ENCODE data around the gene CDA. TPM values are rescaled to one million over a fixed set of nuclear protein-coding genes. Genes with fewer than 3 reads are reported as not detected.

CDA gene
- total RNA-seq, 3 donors from 2014 or later (not counting 1 experiment from before 2014, with no cell fraction given): 1.4 to 5.3 TPM; not detected in 1

DNA sequence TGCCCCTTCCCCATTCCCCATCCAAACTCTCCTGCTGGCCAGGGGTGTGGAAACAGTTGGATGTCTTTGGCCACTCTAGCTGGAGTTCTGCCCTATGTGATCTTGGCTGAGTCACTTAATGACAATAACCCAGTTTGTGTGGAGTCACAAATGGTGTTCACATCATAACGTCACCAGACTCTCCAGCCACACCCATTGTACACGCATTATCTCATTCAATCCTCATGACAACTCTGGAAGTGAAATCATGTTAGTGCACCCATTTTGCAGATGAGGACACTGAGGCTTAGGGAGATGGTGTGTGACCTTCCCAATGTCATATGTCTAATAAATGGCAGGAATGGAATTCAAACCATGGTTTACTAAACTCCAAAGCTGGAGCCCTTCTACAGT, 1.2 kb upstream of the CDA start:
- H3K4me1 ChIP-seq (ENCODE audit: control insufficient read depth, insufficient read depth, low read length): peaks cover 15% of the 10 kb centered on the region
- TF ChIP-seq, protein P1, sequence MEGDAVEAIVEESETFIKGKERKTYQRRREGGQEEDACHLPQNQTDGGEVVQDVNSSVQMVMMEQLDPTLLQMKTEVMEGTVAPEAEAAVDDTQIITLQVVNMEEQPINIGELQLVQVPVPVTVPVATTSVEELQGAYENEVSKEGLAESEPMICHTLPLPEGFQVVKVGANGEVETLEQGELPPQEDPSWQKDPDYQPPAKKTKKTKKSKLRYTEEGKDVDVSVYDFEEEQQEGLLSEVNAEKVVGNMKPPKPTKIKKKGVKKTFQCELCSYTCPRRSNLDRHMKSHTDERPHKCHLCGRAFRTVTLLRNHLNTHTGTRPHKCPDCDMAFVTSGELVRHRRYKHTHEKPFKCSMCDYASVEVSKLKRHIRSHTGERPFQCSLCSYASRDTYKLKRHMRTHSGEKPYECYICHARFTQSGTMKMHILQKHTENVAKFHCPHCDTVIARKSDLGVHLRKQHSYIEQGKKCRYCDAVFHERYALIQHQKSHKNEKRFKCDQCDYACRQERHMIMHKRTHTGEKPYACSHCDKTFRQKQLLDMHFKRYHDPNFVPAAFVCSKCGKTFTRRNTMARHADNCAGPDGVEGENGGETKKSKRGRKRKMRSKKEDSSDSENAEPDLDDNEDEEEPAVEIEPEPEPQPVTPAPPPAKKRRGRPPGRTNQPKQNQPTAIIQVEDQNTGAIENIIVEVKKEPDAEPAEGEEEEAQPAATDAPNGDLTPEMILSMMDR (IDR thresholded peaks at IDR 0.05): no peak
- H3K27ac ChIP-seq (ENCODE audit: low read length): no peak overlapping the region
- Mint-ChIP-seq H3K4me1 (peaks cover 12 to 19% of the 10 kb centered on the region in 2 donors), H3K27me3 (ENCODE audit: low read depth in 2 of 2) (peaks cover 32 to 50% of the 10 kb centered on the region in 2 donors), H3K4me3 (no peak overlapping the region), H3K36me3 (no peaks in the 10 kb centered on the region), H3K27ac (no peak overlapping the region), H3K9me3 (no peaks in the 10 kb centered on the region)
- DNase-seq: no peak
- no peaks in the 10 kb centered on the region for H3K36me3 ChIP-seq (ENCODE audit: control insufficient read depth, insufficient read depth, low read length)
- intact Hi-C loops (cut with micrococcal nuclease): no loop called here
- no peak overlapping the region for H3K4me3 ChIP-seq (ENCODE audit: low read length)
- WGBS (ENCODE audit: insufficient coverage): 85% methylated on average over 2 of the region's 2 CpGs
- peaks cover 13% of the 10 kb centered on the region for H3K27me3 ChIP-seq (ENCODE audit: control insufficient read depth, insufficient read depth, low read length)
- no peaks in the 10 kb centered on the region for H3K9me3 ChIP-seq (ENCODE audit: control insufficient read depth, insufficient read depth, low read length)
- no peak for ATAC-seq

DNA sequence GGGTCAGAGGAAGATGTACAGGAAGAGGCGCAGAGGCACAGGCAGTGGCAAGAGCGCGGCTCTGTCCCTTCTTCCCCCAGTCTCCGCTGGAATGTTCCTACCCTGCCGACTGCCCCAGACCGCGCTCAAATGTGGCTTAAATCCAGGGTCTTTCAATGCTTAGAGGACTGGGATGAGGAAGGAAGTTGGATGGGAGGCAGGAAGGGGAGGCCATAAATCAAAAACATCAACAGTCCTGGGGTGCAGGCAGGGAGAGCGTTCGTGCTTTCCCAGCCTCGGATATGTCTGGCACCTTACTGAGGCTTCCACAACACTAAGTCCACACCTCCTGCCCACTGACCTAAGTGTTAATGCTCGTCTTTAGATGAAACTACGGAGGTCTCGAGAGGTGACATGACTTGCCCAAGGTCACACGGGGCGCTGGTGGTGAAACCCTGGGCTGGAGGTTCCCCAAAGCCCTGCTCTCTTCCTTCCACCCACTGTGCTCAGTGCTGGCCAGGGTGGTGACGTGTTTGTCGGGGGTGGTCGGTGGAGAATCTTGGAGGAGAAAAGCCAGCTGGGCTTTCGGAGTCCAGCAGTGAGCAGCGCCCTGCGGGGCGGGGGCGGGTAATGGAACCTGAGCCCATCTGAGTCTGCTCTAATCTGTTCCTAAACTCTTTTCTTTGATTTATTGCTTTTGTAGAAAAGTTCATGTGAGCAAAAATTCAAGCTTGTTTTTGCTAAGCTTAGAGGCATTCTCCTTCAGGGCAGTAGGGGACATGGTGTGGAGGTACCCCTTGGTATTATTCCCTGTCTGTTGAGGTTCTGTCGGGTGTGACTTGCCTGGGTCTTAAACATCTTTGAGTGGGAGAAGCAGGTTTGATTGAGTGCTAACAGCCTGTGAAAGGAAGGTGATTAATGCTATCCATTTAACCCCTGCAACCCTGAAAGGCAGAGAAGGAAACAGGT, 708 bp downstream of the CDA start:
- intact Hi-C loops (cut with micrococcal nuclease): no loop called here
- Histone ChIP-seq H3K4me3 (ENCODE audit: low read length) (no peak overlapping the region), H3K4me1 (ENCODE audit: control insufficient read depth, insufficient read depth, low read length) (peaks cover 15% of the 10 kb centered on the region), H3K27me3 (ENCODE audit: control insufficient read depth, insufficient read depth, low read length) (peaks cover 13% of the 10 kb centered on the region), H3K27ac (ENCODE audit: low read length) (peak overlapping the region; percentile 19), H3K9me3 (ENCODE audit: control insufficient read depth, insufficient read depth, low read length) (no peaks in the 10 kb centered on the region), H3K36me3 (ENCODE audit: control insufficient read depth, insufficient read depth, low read length) (no peaks in the 10 kb centered on the region)
- no peak overlapping the region for H3K4me3 Mint-ChIP-seq
- TF ChIP-seq, protein P1 (IDR thresholded peaks at IDR 0.05): no peak
- no peaks in the 10 kb centered on the region for H3K36me3 Mint-ChIP-seq
- peaks cover 12 to 19% of the 10 kb centered on the region in 2 donors for H3K4me1 Mint-ChIP-seq
- H3K27me3 Mint-ChIP-seq (ENCODE audit: low read depth in 2 of 2): peaks cover 30 to 62% of the 10 kb centered on the region in 2 donors
- peak; percentile 75 to 89 (median 81) for ATAC-seq
- no peak for DNase-seq
- H3K9me3 Mint-ChIP-seq: no peaks in the 10 kb centered on the region
- WGBS (ENCODE audit: insufficient coverage): 10% methylated on average over 24 of the region's 24 CpGs
- peak overlapping the region in 1 of 2 donors; percentile 18 for H3K27ac Mint-ChIP-seq

DNA sequence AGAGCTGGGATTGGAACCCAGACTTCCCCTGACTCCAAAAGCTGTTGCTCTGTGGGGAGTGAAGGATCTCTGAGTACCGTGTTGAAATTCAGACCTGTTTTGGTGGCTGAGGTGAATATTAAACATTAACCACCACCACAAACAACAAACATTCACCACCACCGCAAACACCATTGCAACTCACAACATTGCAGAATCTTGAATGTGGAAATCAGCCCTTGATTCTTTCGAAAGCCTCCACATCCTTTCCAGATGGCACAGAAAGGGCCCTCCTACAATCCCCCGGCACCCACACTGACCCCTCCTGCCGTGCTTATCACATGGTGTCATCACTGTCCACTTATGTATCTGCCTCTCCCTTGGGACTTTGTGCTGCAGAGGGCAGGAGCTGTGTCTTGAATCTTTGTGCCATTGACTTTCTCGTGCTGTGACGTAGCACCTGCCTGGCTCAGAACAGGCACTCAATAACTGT, 1.4 kb downstream of the CDA start:
- Mint-ChIP-seq H3K4me3 (peak overlapping the region; percentile 3), H3K27me3 (ENCODE audit: low read depth in 2 of 2) (peaks cover 28 to 55% of the 10 kb centered on the region in 2 donors), H3K36me3 (no peaks in the 10 kb centered on the region), H3K27ac (no peak overlapping the region), H3K4me1 (peaks cover 12 to 19% of the 10 kb centered on the region in 2 donors), H3K9me3 (no peaks in the 10 kb centered on the region)
- 65% methylated on average over 6 of the region's 7 CpGs for WGBS (ENCODE audit: insufficient coverage)
- Histone ChIP-seq H3K4me1 (ENCODE audit: control insufficient read depth, insufficient read depth, low read length) (peaks cover 15% of the 10 kb centered on the region), H3K4me3 (ENCODE audit: low read length) (no peak overlapping the region), H3K27me3 (ENCODE audit: control insufficient read depth, insufficient read depth, low read length) (peaks cover 13% of the 10 kb centered on the region), H3K27ac (ENCODE audit: low read length) (no peak overlapping the region), H3K9me3 (ENCODE audit: control insufficient read depth, insufficient read depth, low read length) (no peaks in the 10 kb centered on the region), H3K36me3 (ENCODE audit: control insufficient read depth, insufficient read depth, low read length) (no peaks in the 10 kb centered on the region)
- peak in 1 of 3 donors; percentile 57 for ATAC-seq
- TF ChIP-seq, protein P1 (IDR thresholded peaks at IDR 0.05): no peak
- no peak for DNase-seq
- intact Hi-C loops (cut with micrococcal nuclease): no loop called here
